HL-60 (cell line): ENCODE results near the gene ANKRD13D.

Experiments
- DNase-seq, 2 experiments: peaks; one replicate each; pipeline ENCODE4 v3.0.0-alpha.2; 2010 to 2020; ENCODE audit warnings: low read depth in 1 of 2, low spot score in 1 of 2
- H3K27ac ChIP-seq: fragments of 250-450 bp; sonication (Bioruptor Pico); replicated peaks from 2 replicates; pipeline ENCODE4 v1.5.1; 2020; ENCODE audit warnings: mild to moderate bottlenecking, moderate library complexity
- H3K27me3 ChIP-seq: fragments of 250-450 bp; sonication (Bioruptor Pico); 2 replicates; pipeline ENCODE4 v1.5.1; 2021; ENCODE audit warnings: mild to moderate bottlenecking, moderate library complexity; ENCODE audit not compliant: insufficient read depth, poor library complexity, severe bottlenecking
- H3K4me3 ChIP-seq: replicated peaks from 2 replicates; pipeline ENCODE4 v1.5.1; 2011; ENCODE audit warnings: mild to moderate bottlenecking, control low read depth, low read length; ENCODE audit not compliant: insufficient read depth
- CTCF ChIP-seq: IDR thresholded peaks from one replicate; pipeline ENCODE4 v1.5.1; 2011; ENCODE audit warnings: low read length, control low read depth, inconsistent platforms; ENCODE audit not compliant: insufficient read depth
- GABPA ChIP-seq: IDR thresholded peaks from 2 replicates; pipeline ENCODE4 v1.6.1; 2012; ENCODE audit warnings: low read depth
- POLR2AphosphoS5 ChIP-seq: IDR thresholded peaks from 2 replicates; pipeline ENCODE4 v1.6.1; 2012; ENCODE audit warnings: low read depth
- REST ChIP-seq: IDR thresholded peaks from 2 replicates; pipeline ENCODE4 v1.6.1; 2012; ENCODE audit warnings: low read depth; ENCODE audit not compliant: insufficient replicate concordance
- SPI1 ChIP-seq: IDR thresholded peaks from 2 replicates; pipeline ENCODE4 v1.6.1; 2012; ENCODE audit warnings: low read depth, mild to moderate bottlenecking, borderline replicate concordance

ANKRD13D gene

GRCh38 chr11:67304511-67305113, 15.5 kb downstream of the ANKRD13D start:
- no peak overlapping the region for H3K27ac ChIP-seq
- no peak overlapping the region for H3K4me3 ChIP-seq
- DNase-seq: no peak
- no peak for TF ChIP-seq CTCF
- H3K27me3 ChIP-seq: no peaks in the 10 kb centered on the region

- H3K4me3 ChIP-seq: no peak overlapping the region
- DNase-seq: no peak
- H3K27me3 ChIP-seq: no peaks in the 10 kb centered on the region
- no peak overlapping the region for H3K27ac ChIP-seq
- no peak for TF ChIP-seq REST
- no peak for TF ChIP-seq GABPA
- TF ChIP-seq SPI1: no peak
- no peak for TF ChIP-seq POLR2AphosphoS5
- TF ChIP-seq CTCF: no peak
These were observed 17.9 kb downstream of the ANKRD13D start for GRCh38 chr11:67306769-67307544.

- Histone ChIP-seq H3K27me3 (no peaks in the 10 kb centered on the region), H3K4me3 (no peak overlapping the region), H3K27ac (no peak overlapping the region)
- no peak for DNase-seq
- TF ChIP-seq REST: no peak
- TF ChIP-seq CTCF: no peak
These were observed 18.5 kb downstream of the ANKRD13D start for GRCh38 chr11:67307545-67308001.
